WTC11 (cell line): ENCODE results near the gene RHOB. TPM values are rescaled to one million over a fixed set of nuclear protein-coding genes. Genes with fewer than 3 reads are reported as not detected.

Experiments
- ATAC-seq: fragments of 200-7000 bp; cut with Tn5 transposase; 2 replicates; pipeline ENCODE4 v1.10.0; 2021; ENCODE audit warnings: mild to moderate bottlenecking, moderate library complexity
- CTCF ChIA-PET: fragments of 300-600 bp; sonication (Branson Sonifier 250); formaldehyde crosslinking; loops from one replicate; lab custom pipeline; 2021; ENCODE audit warnings: antibody characterized with exemption; lab: Charles Lee
- POLR2A ChIA-PET: fragments of 350-600 bp; sonication (Branson Sonifier 250); formaldehyde crosslinking; loops from one replicate; lab custom pipeline; 2021; ENCODE audit warnings: antibody characterized with exemption; lab: Charles Lee
- DNase-seq: peaks from one replicate; pipeline ENCODE4 v3.0.0; 2021; ENCODE audit warnings: low spot score
- H3K27ac Mint-ChIP-seq: 2 replicates; pipeline ENCODE4 v1.8.0; 2021; ENCODE audit warnings: mixed read lengths
- H3K27me3 Mint-ChIP-seq: 2 replicates; pipeline ENCODE4 v1.8.0; 2021; ENCODE audit warnings: low read depth, mild to moderate bottlenecking, moderate library complexity, mixed read lengths
- H3K36me3 Mint-ChIP-seq: 2 replicates; pipeline ENCODE4 v1.8.0; 2021; ENCODE audit warnings: mixed read lengths
- H3K4me1 Mint-ChIP-seq: 2 replicates; pipeline ENCODE4 v1.8.0; 2022; ENCODE audit warnings: mixed read lengths
- H3K4me3 Mint-ChIP-seq: 2 replicates; pipeline ENCODE4 v1.8.0; 2021; ENCODE audit warnings: mild to moderate bottlenecking, moderate library complexity, mixed read lengths
- H3K9me3 Mint-ChIP-seq: 2 replicates; pipeline ENCODE4 v1.8.0; 2021; ENCODE audit warnings: mixed read lengths
- ATF2 ChIP-seq: sonication (generic); formaldehyde crosslinking; IDR thresholded peaks from 2 replicates; pipeline ENCODE4 v1.8.1; 2022; ENCODE audit warnings: low read depth, missing genetic modification reagents, borderline replicate concordance
- ATF3 ChIP-seq: sonication (generic); formaldehyde crosslinking; conservative IDR thresholded peaks from 2 replicates; pipeline ENCODE4 v1.8.1; 2022; ENCODE audit warnings: mild to moderate bottlenecking, missing genetic modification reagents
- CBFB ChIP-seq: sonication (generic); formaldehyde crosslinking; IDR thresholded peaks from 2 replicates; pipeline ENCODE4 v1.8.1; 2022; ENCODE audit warnings: mild to moderate bottlenecking, low read depth, missing genetic modification reagents
- CDX4 ChIP-seq: fragments of 250-450 bp; sonication (Bioruptor Pico); IDR thresholded peaks from 2 replicates; pipeline ENCODE4 v1.9.0; 2021; ENCODE audit warnings: moderate library complexity, mild to moderate bottlenecking, inconsistent platforms, borderline replicate concordance
- ELF4 ChIP-seq: sonication (generic); formaldehyde crosslinking; IDR thresholded peaks from 2 replicates; pipeline ENCODE4 v1.8.1; 2022; ENCODE audit warnings: low read depth, mild to moderate bottlenecking, moderate library complexity, missing genetic modification reagents
- ESRRA ChIP-seq: sonication (generic); formaldehyde crosslinking; IDR thresholded peaks from 2 replicates; pipeline ENCODE4 v1.8.1; 2022; ENCODE audit warnings: mild to moderate bottlenecking, missing genetic modification reagents, borderline replicate concordance
- GRHL2 ChIP-seq: fragments of 250-450 bp; sonication (Bioruptor Pico); IDR thresholded peaks from 2 replicates; pipeline ENCODE4 v1.8.0; 2022; ENCODE audit warnings: mild to moderate bottlenecking, moderate library complexity; ENCODE audit not compliant: insufficient replicate concordance, severe bottlenecking
- IRF1 ChIP-seq: sonication (generic); formaldehyde crosslinking; IDR thresholded peaks from 2 replicates; pipeline ENCODE4 v1.8.0; 2023; ENCODE audit warnings: missing genetic modification reagents
- MXD4 ChIP-seq: fragments of 250-450 bp; sonication (Bioruptor Pico); IDR thresholded peaks from 2 replicates; pipeline ENCODE4 v1.8.0; 2021; ENCODE audit warnings: mild to moderate bottlenecking, moderate library complexity, borderline replicate concordance
- RELA ChIP-seq: sonication (generic); formaldehyde crosslinking; IDR thresholded peaks from 2 replicates; pipeline ENCODE4 v1.8.1; 2022; ENCODE audit warnings: missing genetic modification reagents, mild to moderate bottlenecking, borderline replicate concordance
- SMAD3 ChIP-seq: sonication (generic); formaldehyde crosslinking; IDR thresholded peaks from 2 replicates; pipeline ENCODE4 v1.8.0; 2022; ENCODE audit warnings: missing genetic modification reagents, mild to moderate bottlenecking, borderline replicate concordance
- STAT6 ChIP-seq: sonication (generic); formaldehyde crosslinking; conservative IDR thresholded peaks from 2 replicates; pipeline ENCODE4 v1.8.1; 2023; ENCODE audit warnings: mild to moderate bottlenecking, low read depth, missing genetic modification reagents, moderate library complexity
- TCF7 ChIP-seq: sonication (generic); formaldehyde crosslinking; IDR thresholded peaks from 2 replicates; pipeline ENCODE4 v1.8.0; 2022; ENCODE audit warnings: mild to moderate bottlenecking, low read depth, missing genetic modification reagents, moderate library complexity
- TEAD1 ChIP-seq: sonication (generic); formaldehyde crosslinking; IDR thresholded peaks from 2 replicates; pipeline ENCODE4 v1.8.0; 2022; ENCODE audit warnings: mild to moderate bottlenecking, missing genetic modification reagents
- USF1 ChIP-seq: sonication (generic); formaldehyde crosslinking; IDR thresholded peaks from 2 replicates; pipeline ENCODE4 v1.8.0; 2022; ENCODE audit warnings: mild to moderate bottlenecking, missing genetic modification reagents
- ZBTB43 ChIP-seq: sonication (generic); formaldehyde crosslinking; IDR thresholded peaks from 2 replicates; pipeline ENCODE4 v1.8.1; 2023; ENCODE audit warnings: mild to moderate bottlenecking, missing genetic modification reagents
- ZNF121 ChIP-seq: sonication (generic); formaldehyde crosslinking; IDR thresholded peaks from 2 replicates; pipeline ENCODE4 v1.8.0; 2023; ENCODE audit warnings: missing genetic modification reagents
- ZNF425 ChIP-seq: fragments of 250-450 bp; sonication (Bioruptor Pico); conservative IDR thresholded peaks from 2 replicates; pipeline ENCODE4 v1.9.0; 2021; ENCODE audit warnings: mild to moderate bottlenecking
- total RNA-seq: library from RNA; stranded (reverse); gene quantifications from 3 replicates; pipeline ENCODE4 v1.2.3, GENCODE V29; 2021

RHOB gene
- total RNA-seq, 1 experiment from 2014 or later: 20.4 TPM

- ChIA-PET CTCF (interaction anchor here (0.8 to 1.1 kb wide), 3 partner anchors 13 to 238 kb away, joined by 3 read pairs; no protein-coding TSS in a partner anchor), POLR2A (no interaction called here)
- no peak overlapping the region for H3K27ac Mint-ChIP-seq
- H3K27me3 Mint-ChIP-seq: no peaks in the 10 kb centered on the region
- no peaks in the 10 kb centered on the region for H3K4me1 Mint-ChIP-seq
- no peaks in the 10 kb centered on the region for H3K9me3 Mint-ChIP-seq
- no peaks in the 10 kb centered on the region for H3K36me3 Mint-ChIP-seq
- ATAC-seq (no peak), DNase-seq (no peak)
- H3K4me3 Mint-ChIP-seq: no peak overlapping the region
- TF ChIP-seq CBFB: no peak
- no peak for TF ChIP-seq ZBTB43 (CRISPR knock-in tag)
- no peak for TF ChIP-seq SMAD3 (CRISPR knock-in tag)
- TF ChIP-seq RELA (CRISPR knock-in tag): no peak
- no peak for TF ChIP-seq ELF4
- TF ChIP-seq ESRRA (CRISPR knock-in tag): no peak
- no peak for TF ChIP-seq IRF1 (CRISPR knock-in tag)
- no peak for TF ChIP-seq GRHL2 (CRISPR knock-in tag)
- TF ChIP-seq STAT6 (CRISPR knock-in tag): no peak
- TF ChIP-seq ZNF425 (CRISPR knock-in tag): no peak
- TF ChIP-seq ZNF121 (CRISPR knock-in tag): no peak
- TF ChIP-seq TEAD1: no peak
- no peak for TF ChIP-seq CDX4
- no peak for TF ChIP-seq ATF3 (CRISPR knock-in tag)
Observed at GRCh38 chr2:20397811-20398447, 48.9 kb upstream of the RHOB start.

- ATAC-seq (no peak), DNase-seq (no peak)
- no peak overlapping the region for H3K27ac Mint-ChIP-seq
- TF ChIP-seq ATF2: no peak
- no peak for TF ChIP-seq IRF1 (CRISPR knock-in tag)
- no peak for TF ChIP-seq MXD4 (CRISPR knock-in tag)
- no peak for TF ChIP-seq USF1 (CRISPR knock-in tag)
- no peak for TF ChIP-seq TCF7
- no peaks in the 10 kb centered on the region for H3K4me1 Mint-ChIP-seq
- ChIA-PET CTCF (interaction anchor here (0.8 to 1.1 kb wide), 2 partner anchors 12 to 237 kb away, joined by 3 read pairs; no protein-coding TSS in a partner anchor), POLR2A (no interaction called here)
- no peaks in the 10 kb centered on the region for H3K27me3 Mint-ChIP-seq
- no peaks in the 10 kb centered on the region for H3K36me3 Mint-ChIP-seq
- H3K4me3 Mint-ChIP-seq: no peak overlapping the region
- no peaks in the 10 kb centered on the region for H3K9me3 Mint-ChIP-seq
Observed at GRCh38 chr2:20398956-20399567, 47.8 kb upstream of the RHOB start.
